ENCODE results near the gene SCNN1A. TPM values are rescaled to one million over a fixed set of nuclear protein-coding genes. Genes with fewer than 3 reads are reported as not detected.

SCNN1A gene
- total RNA-seq, 6 donors from 2014 or later, result 153 to 594 (median 346) TPM

DNA sequence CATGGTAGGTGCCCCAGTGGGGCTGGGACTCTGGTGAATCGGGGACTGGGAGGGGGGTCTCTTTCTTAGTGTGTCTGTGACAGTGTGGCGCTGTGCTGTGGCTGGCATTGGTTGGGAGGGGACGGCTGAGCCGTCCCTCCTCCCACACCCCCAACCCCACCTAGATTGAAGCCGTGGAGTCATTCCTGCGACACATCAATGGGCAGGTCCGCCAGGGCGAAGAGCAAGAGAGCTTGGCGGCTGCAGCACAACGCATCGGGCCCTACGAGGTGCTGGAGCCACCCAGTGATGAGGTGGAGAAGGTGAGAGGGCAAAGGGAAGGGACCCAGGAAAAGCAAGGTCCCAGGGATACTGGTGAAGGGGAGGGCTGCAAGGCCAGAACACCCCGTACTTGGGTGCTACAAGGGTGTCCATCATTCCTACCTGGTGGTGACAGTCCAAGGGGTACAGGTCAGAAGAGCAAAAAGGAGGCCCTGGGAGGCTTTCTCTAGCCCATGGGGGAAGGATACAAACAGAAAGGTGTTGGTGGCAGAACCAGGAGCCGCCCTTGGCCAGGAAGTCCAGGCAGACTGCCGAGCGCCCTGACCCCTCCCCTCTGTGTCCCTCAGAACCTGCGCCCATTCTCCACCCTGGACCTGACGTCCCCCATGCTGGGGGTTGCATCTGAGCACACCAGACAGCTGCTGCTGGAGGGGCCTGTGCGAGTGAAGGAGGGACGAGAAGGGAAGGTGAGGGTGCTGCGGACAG lies 57.5 kb downstream of the SCNN1A start:
- no peaks in the 10 kb centered on the region for H3K9me3 ChIP-seq
- peak in 1 of 2 donors; percentile 59 for DNase-seq
- H3K4me1 ChIP-seq, result peaks cover 11 to 23% (median 18%) of the 10 kb centered on the region in 4 donors
- H3K27ac ChIP-seq, result no peak overlapping the region
- H3K4me3 ChIP-seq, result no peak overlapping the region
- ATAC-seq (ENCODE audit: low FRiP score in 2 of 2), result no peak
- TF ChIP-seq POLR2AphosphoS5 (IDR thresholded peaks at IDR 0.05) (no peak), POLR2A (IDR thresholded peaks at IDR 0.05) (no peak), EP300 (IDR thresholded peaks at IDR 0.05) (no peak)
- TF ChIP-seq, protein P1, sequence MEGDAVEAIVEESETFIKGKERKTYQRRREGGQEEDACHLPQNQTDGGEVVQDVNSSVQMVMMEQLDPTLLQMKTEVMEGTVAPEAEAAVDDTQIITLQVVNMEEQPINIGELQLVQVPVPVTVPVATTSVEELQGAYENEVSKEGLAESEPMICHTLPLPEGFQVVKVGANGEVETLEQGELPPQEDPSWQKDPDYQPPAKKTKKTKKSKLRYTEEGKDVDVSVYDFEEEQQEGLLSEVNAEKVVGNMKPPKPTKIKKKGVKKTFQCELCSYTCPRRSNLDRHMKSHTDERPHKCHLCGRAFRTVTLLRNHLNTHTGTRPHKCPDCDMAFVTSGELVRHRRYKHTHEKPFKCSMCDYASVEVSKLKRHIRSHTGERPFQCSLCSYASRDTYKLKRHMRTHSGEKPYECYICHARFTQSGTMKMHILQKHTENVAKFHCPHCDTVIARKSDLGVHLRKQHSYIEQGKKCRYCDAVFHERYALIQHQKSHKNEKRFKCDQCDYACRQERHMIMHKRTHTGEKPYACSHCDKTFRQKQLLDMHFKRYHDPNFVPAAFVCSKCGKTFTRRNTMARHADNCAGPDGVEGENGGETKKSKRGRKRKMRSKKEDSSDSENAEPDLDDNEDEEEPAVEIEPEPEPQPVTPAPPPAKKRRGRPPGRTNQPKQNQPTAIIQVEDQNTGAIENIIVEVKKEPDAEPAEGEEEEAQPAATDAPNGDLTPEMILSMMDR (IDR thresholded peaks at IDR 0.05), result no peak
- no peaks in the 10 kb centered on the region for H3K27me3 ChIP-seq
- H3K36me3 ChIP-seq, result no peaks in the 10 kb centered on the region
- 78 to 80% methylated on average over 20 to 21 of the region's 21 CpGs for WGBS, 2 donors

DNA sequence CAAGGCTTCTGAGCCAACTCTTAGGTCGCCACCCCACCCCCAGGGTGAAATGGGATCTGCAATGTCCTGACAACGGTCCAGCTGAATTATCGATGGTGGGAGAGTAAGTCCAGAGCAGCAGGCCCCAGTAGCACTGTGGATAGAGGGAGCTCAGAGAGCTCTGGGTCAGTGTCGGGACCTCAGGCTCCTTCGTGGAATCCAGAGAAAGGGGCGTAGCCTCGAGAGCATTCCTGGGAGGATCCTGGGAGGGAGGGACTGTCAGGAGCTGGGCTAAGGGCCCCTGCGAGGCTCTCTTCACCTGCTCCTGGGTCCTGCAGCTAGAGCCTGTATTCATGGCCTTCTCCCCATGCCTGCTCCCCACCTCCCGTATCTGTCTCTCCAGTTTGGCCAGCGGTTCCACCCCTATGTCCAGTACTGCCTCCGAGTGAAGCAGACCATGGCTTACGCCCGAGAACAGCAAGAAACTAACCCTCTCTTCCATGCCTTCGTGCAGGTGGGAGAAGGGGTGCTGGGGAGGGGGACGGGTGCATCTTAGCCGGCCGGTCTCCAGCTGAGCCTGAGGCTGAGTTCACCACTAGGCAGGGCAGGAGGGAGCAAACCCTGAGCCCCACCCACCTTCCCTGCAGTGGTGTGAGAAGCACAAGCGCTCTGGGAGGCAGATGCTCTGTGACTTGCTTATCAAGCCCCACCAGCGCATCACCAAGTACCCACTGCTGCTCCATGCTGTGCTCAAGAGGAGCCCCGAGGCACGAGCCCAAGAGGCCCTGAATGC lies 58.3 kb downstream of the SCNN1A start:
- Histone ChIP-seq H3K9me3 (no peaks in the 10 kb centered on the region), H3K27me3 (no peaks in the 10 kb centered on the region), H3K4me1 (peaks cover 6 to 23% (median 16%) of the 10 kb centered on the region in 4 donors), H3K27ac (no peak overlapping the region), H3K4me3 (no peak overlapping the region), H3K36me3 (no peaks in the 10 kb centered on the region)
- DNase-seq (no peak), ATAC-seq (ENCODE audit: low FRiP score in 2 of 2) (no peak)
- TF ChIP-seq, protein P1 (IDR thresholded peaks at IDR 0.05), result no peak
- TF ChIP-seq EP300 (IDR thresholded peaks at IDR 0.05) (no peak), POLR2A (IDR thresholded peaks at IDR 0.05) (no peak), POLR2AphosphoS5 (IDR thresholded peaks at IDR 0.05) (no peak)
- 84 to 85% methylated on average over 15 to 21 of the region's 21 CpGs for WGBS, 2 donors

DNA sequence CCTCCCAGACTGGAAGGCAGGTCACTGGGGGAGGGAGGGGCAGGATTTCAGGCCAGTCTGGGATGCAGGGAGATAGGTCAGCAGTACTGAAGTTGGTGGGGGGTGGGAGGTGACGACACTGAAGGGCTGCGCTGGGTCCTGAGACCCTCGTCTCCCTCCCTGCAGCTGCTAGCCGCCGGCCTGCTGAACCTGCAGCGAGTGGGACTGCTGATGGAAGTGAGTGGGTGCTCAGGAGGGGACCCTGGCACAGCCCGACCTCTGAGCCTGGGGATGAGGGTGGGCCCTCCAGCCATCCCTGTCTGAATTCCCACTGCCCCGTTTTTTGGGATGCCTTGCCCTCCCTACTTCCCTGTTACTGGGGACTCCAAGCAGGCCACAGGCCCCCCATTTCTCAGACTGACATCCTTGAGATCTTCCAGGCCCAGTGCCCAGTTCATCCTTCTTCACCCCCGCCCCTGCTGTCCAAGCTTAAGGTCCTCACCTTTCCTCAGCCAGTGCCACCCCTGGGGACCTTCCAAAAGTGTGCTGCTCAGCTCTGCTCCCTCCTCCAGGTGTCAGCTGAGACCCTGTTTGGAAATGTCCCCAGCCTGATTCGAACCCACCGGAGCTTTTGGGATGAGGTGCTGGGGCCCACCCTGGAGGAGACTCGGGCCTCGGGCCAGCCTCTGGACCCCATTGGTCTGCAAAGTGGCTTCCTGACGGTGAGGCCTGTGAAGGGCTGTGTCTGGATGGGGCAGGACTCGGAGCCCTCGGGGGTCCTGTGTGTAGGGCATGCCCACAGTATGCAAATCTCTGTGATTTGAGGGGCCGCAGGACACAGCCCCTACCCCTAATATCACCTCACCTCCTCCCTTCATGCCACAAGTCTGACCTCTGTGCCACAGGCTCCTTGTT lies 59.4 kb downstream of the SCNN1A start:
- TF ChIP-seq EP300 (IDR thresholded peaks at IDR 0.05) (no peak), POLR2A (IDR thresholded peaks at IDR 0.05) (no peak)
- TF ChIP-seq, protein P1 (IDR thresholded peaks at IDR 0.05), result no peak
- 89 to 95% methylated on average over 10 to 17 of the region's 17 CpGs for WGBS, 2 donors
- no peaks in the 10 kb centered on the region for H3K9me3 ChIP-seq

DNA sequence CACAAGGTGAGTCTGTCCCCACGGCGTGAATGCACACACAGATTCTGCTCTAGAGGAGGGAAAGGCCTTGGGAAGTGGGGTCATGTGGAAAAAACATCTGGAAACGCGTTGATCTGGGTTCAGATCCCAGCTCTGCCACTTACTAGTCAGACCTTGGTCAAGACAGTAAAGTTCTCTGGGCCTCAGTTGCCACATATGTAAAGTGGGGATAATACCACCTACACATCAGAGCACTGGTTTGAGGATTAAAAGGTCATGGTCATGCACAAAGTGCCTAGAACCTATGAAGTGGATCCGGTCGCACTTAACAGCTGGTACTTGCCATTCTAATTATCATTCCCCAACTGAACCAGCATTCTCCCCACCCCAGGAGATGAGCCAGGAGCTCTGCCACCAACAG lies 60.2 kb downstream of the SCNN1A start:
- 89 to 96% methylated on average over 4 to 6 of the region's 6 CpGs for WGBS, 2 donors

More for the DNA sequence above, 59.4 kb downstream of the SCNN1A start:
- Histone ChIP-seq H3K4me1 (peaks cover 8 to 21% (median 15%) of the 10 kb centered on the region in 4 donors), H3K27me3 (peaks cover 0 to 4% (median under 1%) of the 10 kb centered on the region in 4 donors), H3K4me3 (no peak overlapping the region), H3K36me3 (no peaks in the 10 kb centered on the region), H3K27ac (no peak overlapping the region)
- ATAC-seq (ENCODE audit: low FRiP score in 2 of 2) (no peak), DNase-seq (peak in 1 of 2 donors; percentile 61)

More for the DNA sequence above, 60.2 kb downstream of the SCNN1A start:
- DNase-seq (no peak), ATAC-seq (ENCODE audit: low FRiP score in 2 of 2) (no peak)
- no peak for TF ChIP-seq POLR2AphosphoS5 (IDR thresholded peaks at IDR 0.05)
- TF ChIP-seq EP300 (IDR thresholded peaks at IDR 0.05), result no peak
- TF ChIP-seq, protein P1 (IDR thresholded peaks at IDR 0.05), result no peak
- TF ChIP-seq POLR2A (IDR thresholded peaks at IDR 0.05), result no peak
- H3K4me1 ChIP-seq, result peaks cover 15 to 29% (median 23%) of the 10 kb centered on the region in 4 donors
- H3K36me3 ChIP-seq, result no peaks in the 10 kb centered on the region
- H3K4me3 ChIP-seq, result no peak overlapping the region
- peaks cover 0 to 11% (median 4%) of the 10 kb centered on the region in 4 donors for H3K27me3 ChIP-seq
- H3K9me3 ChIP-seq, result no peaks in the 10 kb centered on the region
- no peak overlapping the region for H3K27ac ChIP-seq

All from upper lobe of left lung (tissue), 6 donors.